SU-DHL-6 (cell line): Measurements from ENCODE around the gene LMOD2.

Source experiments
- H2AFZ ChIP-seq: fragments of 200-600 bp; sonication (generic); 2 replicates; pipeline ENCODE4 v1.6.1; 2014; ENCODE audit warnings: low read depth, mild to moderate bottlenecking, moderate library complexity, mixed read lengths, antibody characterized with exemption, low read length; ENCODE audit not compliant: severe bottlenecking
- H3F3A ChIP-seq: fragments of 200-600 bp; shearing (Covaris generic); 2 replicates; pipeline ENCODE4 v1.6.0; 2016; ENCODE audit warnings: antibody characterized with exemption, mild to moderate bottlenecking; ENCODE audit not compliant: insufficient read depth
- H3K27ac ChIP-seq: fragments of 200-600 bp; sonication (generic); 2 replicates; pipeline ENCODE4 v1.5.1; 2016; ENCODE audit warnings: low read depth, mild to moderate bottlenecking, low read length, moderate library complexity, mixed read lengths
- H3K27me3 ChIP-seq: fragments of 200-600 bp; sonication (generic), shearing (Covaris generic); 2 replicates; pipeline ENCODE4 v1.6.0; 2014; ENCODE audit warnings: mild to moderate bottlenecking, low read length
- H3K36me3 ChIP-seq: fragments of 200-600 bp; sonication (generic); 2 replicates; pipeline ENCODE4 v1.6.1; 2014; ENCODE audit warnings: mild to moderate bottlenecking, low read length, mixed read lengths
- H3K4me2 ChIP-seq: fragments of 300-600, 200-600 bp; shearing (Covaris generic), sonication (generic); 2 replicates; pipeline ENCODE4 v1.6.0; 2014; ENCODE audit warnings: low read length, low read depth, mild to moderate bottlenecking; ENCODE audit not compliant: poor library complexity, severe bottlenecking
- H3K4me3 ChIP-seq: fragments of 200-600 bp; sonication (generic); 2 replicates; pipeline ENCODE4 v1.5.1; 2014; ENCODE audit warnings: antibody characterized with exemption, low read length, mild to moderate bottlenecking, mixed read lengths; ENCODE audit not compliant: insufficient read depth, poor library complexity, severe bottlenecking
- H3K79me2 ChIP-seq: fragments of 200-600 bp; sonication (generic); 2 replicates; pipeline ENCODE4 v1.6.1; 2014; ENCODE audit warnings: mild to moderate bottlenecking, low read length, moderate library complexity; ENCODE audit not compliant: insufficient read depth
- H3K9ac ChIP-seq: fragments of 200-600 bp; sonication (generic); 2 replicates; pipeline ENCODE4 v1.7.0; 2014; ENCODE audit warnings: mild to moderate bottlenecking, low read length
- H3K9me2 ChIP-seq: fragments of 200-600 bp; sonication (generic); replicated peaks from 2 replicates; pipeline ENCODE4 v1.6.1; 2014; ENCODE audit warnings: low read length; ENCODE audit not compliant: insufficient read depth
- H3K9me3 ChIP-seq: fragments of 200-600 bp; sonication (generic); 2 replicates; pipeline ENCODE4 v1.6.1; 2014; ENCODE audit warnings: low read length, mixed read lengths; ENCODE audit not compliant: insufficient read depth
- H4K20me1 ChIP-seq: fragments of 200-600 bp; sonication (generic); 2 replicates; pipeline ENCODE4 v1.6.1; 2014; ENCODE audit warnings: low read depth, mild to moderate bottlenecking, antibody characterized with exemption, low read length, moderate library complexity, mixed read lengths
- CTCF ChIP-seq: fragments of 200-600 bp; sonication (generic); IDR thresholded peaks from one replicate; pipeline ENCODE4 v1.5.1; 2017; ENCODE audit warnings: antibody characterized with exemption, mild to moderate bottlenecking, low read length, moderate library complexity; ENCODE audit not compliant: insufficient read depth, poor library complexity, severe bottlenecking
- EZH2phosphoT487 ChIP-seq: fragments of 200-600 bp; sonication (generic), shearing (Covaris generic); conservative IDR thresholded peaks from 2 replicates; pipeline ENCODE4 v1.6.1; 2018; ENCODE audit warnings: mild to moderate bottlenecking, antibody characterized with exemption, low read length, moderate library complexity, mixed read lengths

LMOD2 gene

GRCh38 chr7:123662755-123663154 lies 7.1 kb downstream of the LMOD2 start:
- TF ChIP-seq EZH2phosphoT487 (no peak), CTCF (no peak)
- Histone ChIP-seq H3K9me3 (no peaks in the 10 kb centered on the region), H3K9ac (no peak overlapping the region), H4K20me1 (no peaks in the 10 kb centered on the region), H3K79me2 (no peaks in the 10 kb centered on the region), H3F3A (no peaks in the 10 kb centered on the region), H3K36me3 (no peaks in the 10 kb centered on the region), H3K27ac (no peak overlapping the region), H3K9me2 (no peaks in the 10 kb centered on the region), H3K27me3 (no peaks in the 10 kb centered on the region), H3K4me2 (no peak overlapping the region), H3K4me3 (no peak overlapping the region), H2AFZ (no peak overlapping the region)

- Histone ChIP-seq H3K36me3 (no peaks in the 10 kb centered on the region), H3K4me2 (no peak overlapping the region), H3K9me2 (no peaks in the 10 kb centered on the region), H3F3A (no peaks in the 10 kb centered on the region), H2AFZ (no peak overlapping the region), H3K9ac (no peak overlapping the region), H3K27ac (no peak overlapping the region), H3K79me2 (no peaks in the 10 kb centered on the region), H3K27me3 (no peaks in the 10 kb centered on the region), H3K4me3 (no peak overlapping the region), H3K9me3 (no peaks in the 10 kb centered on the region), H4K20me1 (no peaks in the 10 kb centered on the region)
- TF ChIP-seq EZH2phosphoT487 (no peak), CTCF (no peak)
These were observed 7.5 kb downstream of the LMOD2 start for GRCh38 chr7:123663200-123663599.

- no peak for TF ChIP-seq EZH2phosphoT487
- no peak for TF ChIP-seq CTCF
- no peaks in the 10 kb centered on the region for H3F3A ChIP-seq
- no peaks in the 10 kb centered on the region for H4K20me1 ChIP-seq
- no peak overlapping the region for H3K4me3 ChIP-seq
- no peaks in the 10 kb centered on the region for H3K27me3 ChIP-seq
- H3K9ac ChIP-seq = no peak overlapping the region
- no peaks in the 10 kb centered on the region for H3K9me2 ChIP-seq
- no peaks in the 10 kb centered on the region for H3K9me3 ChIP-seq
- H2AFZ ChIP-seq = no peak overlapping the region
- H3K79me2 ChIP-seq = no peaks in the 10 kb centered on the region
- H3K4me2 ChIP-seq = no peak overlapping the region
- H3K27ac ChIP-seq = no peak overlapping the region
- no peaks in the 10 kb centered on the region for H3K36me3 ChIP-seq
These were observed 9.5 kb downstream of the LMOD2 start for GRCh38 chr7:123665157-123665556.

- TF ChIP-seq CTCF (no peak), EZH2phosphoT487 (no peak)
- no peaks in the 10 kb centered on the region for H4K20me1 ChIP-seq
- no peak overlapping the region for H3K4me3 ChIP-seq
- no peaks in the 10 kb centered on the region for H3K36me3 ChIP-seq
- H3K9me2 ChIP-seq = no peaks in the 10 kb centered on the region
- no peaks in the 10 kb centered on the region for H3K27me3 ChIP-seq
- H3K4me2 ChIP-seq = no peak overlapping the region
- H3F3A ChIP-seq = no peaks in the 10 kb centered on the region
- H3K9me3 ChIP-seq = no peaks in the 10 kb centered on the region
- no peaks in the 10 kb centered on the region for H3K79me2 ChIP-seq
- no peak overlapping the region for H3K27ac ChIP-seq
- H2AFZ ChIP-seq = no peak overlapping the region
- no peak overlapping the region for H3K9ac ChIP-seq
These were observed 10.2 kb downstream of the LMOD2 start for GRCh38 chr7:123665896-123666295.
